ENCODE data around the gene LMAN1L. TPM values are rescaled to one million over a fixed set of nuclear protein-coding genes. Genes with fewer than 3 reads are reported as not detected.
"Not testable (repeated sequence)": the region's sequence is repeated elsewhere in the genome, so short reads cannot be mapped to it uniquely, and the experiment has no call there.

The LMAN1L gene
- total RNA-seq, 2 donors from 2014 or later = 72.9 to 110 TPM

DNA sequence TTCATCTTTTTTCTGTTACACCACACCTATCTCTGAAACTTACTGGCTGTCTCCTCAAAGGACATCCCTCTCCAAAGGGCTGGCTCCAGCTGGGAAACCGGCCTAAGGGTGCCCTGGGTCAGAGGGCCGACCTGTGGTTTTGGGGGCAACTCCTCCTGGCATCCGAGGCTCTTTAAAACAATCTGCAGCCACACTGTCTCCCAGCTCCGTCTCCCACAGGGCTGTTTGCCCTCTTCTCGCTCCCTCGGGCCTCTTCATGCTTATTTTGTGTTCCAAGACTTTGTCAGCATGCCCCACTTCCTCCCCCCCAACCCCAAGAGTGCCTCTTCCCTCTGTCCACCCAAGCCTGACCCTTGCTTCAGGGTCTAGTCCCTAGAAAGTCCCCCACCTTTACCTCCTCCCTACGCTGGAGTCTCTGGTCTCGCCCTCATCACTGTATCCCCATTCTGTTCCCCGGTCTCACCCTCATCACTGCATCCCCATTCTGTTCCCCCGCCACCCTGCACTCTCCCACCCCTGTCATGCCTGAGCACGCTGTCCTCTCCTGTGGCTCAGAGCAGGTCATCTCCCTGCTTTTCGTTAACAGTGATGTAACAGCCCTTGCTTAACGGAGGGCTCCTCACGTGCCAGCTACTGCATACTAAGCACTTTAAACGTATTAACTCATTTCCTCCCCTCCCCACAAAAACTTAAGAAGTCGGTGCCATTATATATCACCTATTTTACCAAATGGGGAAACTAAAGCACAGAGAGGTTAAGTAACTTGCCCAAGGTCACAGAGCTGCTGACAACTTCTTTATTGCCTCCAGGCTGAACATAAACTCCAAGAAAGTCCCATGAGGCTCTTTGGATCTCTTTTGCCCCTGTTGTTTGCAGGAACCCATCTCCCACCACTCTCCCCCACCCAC, 31.9 kb upstream of the LMAN1L start:
- ATAC-seq (no peak), DNase-seq (no peak)
- intact Hi-C loops (cut with DNase I) = loop anchor here (5.0 to 10.0 kb wide), 3 partner anchors 54 to 157 kb away; partner anchors contain the start of genes COX5A (in 1 of the 2) and FAM219B (in 1 of the 2)

DNA sequence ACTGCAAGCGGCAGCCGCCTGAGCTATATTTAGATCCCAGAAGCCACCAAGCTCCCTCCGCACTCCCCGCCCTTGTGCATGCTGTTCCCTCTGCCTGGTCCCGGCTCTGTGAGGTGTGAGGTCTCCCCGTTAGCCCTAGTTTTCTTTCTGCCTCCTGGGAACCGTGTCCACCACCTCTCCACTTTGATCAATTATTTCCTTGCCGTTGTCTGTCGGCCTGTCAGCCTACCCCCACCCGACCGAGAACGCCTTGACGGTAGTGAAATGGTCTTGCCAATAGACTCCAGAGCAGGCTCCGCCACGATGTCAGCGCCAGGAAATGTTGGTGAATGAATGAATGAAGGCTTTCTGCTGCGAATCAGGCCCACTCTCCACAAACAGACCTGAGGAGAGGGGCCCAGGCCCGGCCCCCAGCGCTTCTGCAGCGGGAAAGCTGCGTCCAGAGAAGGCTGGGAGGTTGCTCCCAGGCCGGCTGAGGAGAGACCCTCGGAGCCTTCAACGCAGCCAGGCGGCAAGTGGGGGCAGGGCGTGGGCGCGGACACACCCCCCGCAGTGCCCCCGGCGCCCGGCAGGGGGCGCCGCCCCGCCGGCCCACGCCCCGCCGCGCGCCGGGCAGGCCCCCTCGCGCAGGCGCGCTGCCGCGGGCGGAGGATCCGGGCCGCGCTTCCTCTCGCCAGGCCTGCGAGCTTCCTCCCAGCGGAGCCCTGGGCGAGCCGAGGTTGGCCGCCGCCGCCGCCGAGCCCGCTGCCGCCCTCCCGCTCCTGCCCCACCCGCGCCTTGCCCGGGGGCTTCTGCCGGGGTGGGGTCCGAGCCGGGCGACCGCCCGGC, 31.0 kb upstream of the LMAN1L start, which contains the start of gene CSK:
TSS of gene CSK (plus strand) at position 650 of the 828 bp plus-strand sequence. CDS start 16,218 bp downstream, outside the sequence.
- peak; percentile 83 for DNase-seq
- ATAC-seq = peak; percentile 45 to 63
- intact Hi-C loops (cut with DNase I) = loop anchor here (5.0 to 10.0 kb wide), 3 partner anchors 53 to 156 kb away; partner anchors contain the start of genes COX5A (in 1 of the 2) and FAM219B (in 1 of the 2)

- intact Hi-C loops (cut with DNase I) = loop anchor here (5.0 to 10.0 kb wide), 3 partner anchors 52 to 155 kb away; partner anchors contain the start of genes COX5A (in 1 of the 2) and FAM219B (in 1 of the 2)
- peak; percentile 61 for DNase-seq
- peak; percentile 2 to 11 for ATAC-seq
These were observed 30.2 kb upstream of the LMAN1L start for GRCh38 chr15:74782259-74783071.

GRCh38 chr15:74783072-74783807, 29.4 kb upstream of the LMAN1L start:
- intact Hi-C loops (cut with DNase I) = loop anchor here (5.0 to 10.0 kb wide), 3 partner anchors 52 to 154 kb away; partner anchors contain the start of genes COX5A (in 1 of the 2) and FAM219B (in 1 of the 2)
- ATAC-seq (peak in 1 of 2 donors; percentile 20), DNase-seq (peak; percentile 36)

DNA sequence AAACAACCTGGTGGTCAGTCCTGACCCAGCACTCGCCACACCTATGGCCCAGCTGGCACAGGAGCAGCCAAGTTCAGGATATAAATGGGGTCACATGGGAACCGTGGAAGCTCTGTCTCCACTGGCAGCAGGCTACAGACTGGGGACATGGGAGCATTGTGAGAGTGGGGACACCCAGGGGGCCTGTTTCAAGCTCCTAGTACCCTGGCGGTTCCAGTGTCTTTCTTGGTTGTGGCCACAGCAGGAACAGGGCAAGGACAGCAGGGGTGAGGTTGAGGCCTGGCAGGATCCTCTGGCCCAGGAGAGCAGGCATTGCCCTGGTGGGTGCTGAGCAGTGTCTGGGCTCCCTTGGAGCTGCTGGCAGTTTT, 28.8 kb upstream of the LMAN1L start:
- ATAC-seq (no peak), DNase-seq (no peak)
- intact Hi-C loops (cut with DNase I) = loop anchor here (5.0 to 10.0 kb wide), 3 partner anchors 51 to 154 kb away; partner anchors contain the start of genes COX5A (in 1 of the 2) and FAM219B (in 1 of the 2)

DNA sequence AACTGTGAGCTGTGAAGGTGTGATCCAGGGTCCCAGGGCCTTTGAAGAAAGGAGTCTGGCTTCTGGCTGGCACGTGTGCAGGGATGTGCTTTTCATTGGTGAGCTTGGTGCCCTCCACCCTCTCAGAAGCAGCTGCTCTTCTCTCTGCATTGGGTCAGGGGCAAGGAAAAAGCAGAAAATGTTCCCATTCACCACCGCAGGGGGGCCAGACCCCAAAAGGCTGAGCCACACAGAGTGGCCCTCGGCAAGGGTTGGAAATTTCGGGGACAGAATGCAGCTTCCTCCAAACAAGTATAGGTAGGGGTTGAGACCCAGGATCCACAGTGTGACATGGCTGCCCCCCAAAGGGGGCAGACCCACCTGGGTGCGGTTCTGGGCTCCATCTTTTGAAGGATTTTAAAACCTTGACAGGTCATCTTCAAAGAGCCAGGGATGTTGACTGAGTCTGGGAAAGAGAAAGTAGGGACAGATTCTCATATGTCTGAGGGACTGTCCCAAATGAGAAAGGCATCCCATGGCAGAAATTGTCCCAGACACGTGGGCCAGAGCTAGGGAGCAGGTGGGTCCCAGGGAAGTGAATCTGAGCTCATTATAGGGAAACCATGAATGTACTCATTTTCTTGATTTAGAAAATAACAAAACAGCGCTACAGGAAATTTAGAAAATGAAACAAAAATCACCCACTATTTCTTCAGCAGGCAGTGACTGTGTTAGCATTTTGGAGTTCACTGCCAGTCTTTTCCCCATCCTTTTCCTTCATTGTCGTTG, 28.0 kb upstream of the LMAN1L start:
- ATAC-seq (no peak), DNase-seq (no peak)
- intact Hi-C loops (cut with DNase I) = loop anchor here (5.0 to 10.0 kb wide), 3 partner anchors 50 to 153 kb away; partner anchors contain the start of genes COX5A (in 1 of the 2) and FAM219B (in 1 of the 2)

- peak in 1 of 2 donors; percentile 9 for ATAC-seq
- DNase-seq = peak; percentile 43
- intact Hi-C loops (cut with DNase I) = loop anchor here in 1 of 2 donors (10.0 kb wide), 2 partner anchors 49 to 119 kb away; partner anchors contain the start of gene FAM219B
These were observed 27.2 kb upstream of the LMAN1L start for GRCh38 chr15:74785194-74786032.

- intact Hi-C loops (cut with DNase I) = loop anchor here in 1 of 2 donors (10.0 kb wide), 2 partner anchors 49 to 119 kb away; partner anchors contain the start of gene FAM219B
- ATAC-seq, DNase-seq: not testable (repeated sequence)
These were observed 26.6 kb upstream of the LMAN1L start for GRCh38 chr15:74786081-74786480.

- DNase-seq (peak; percentile 64), ATAC-seq (peak in 1 of 2 donors; percentile 18)
- intact Hi-C loops (cut with DNase I) = loop anchor here in 1 of 2 donors (10.0 kb wide), 2 partner anchors 48 to 118 kb away; partner anchors contain the start of gene FAM219B
These were observed 26.0 kb upstream of the LMAN1L start for GRCh38 chr15:74786551-74787165.

GRCh38 chr15:74787251-74788041, 25.2 kb upstream of the LMAN1L start:
- ATAC-seq (peak; percentile 38 to 42), DNase-seq (peak; percentile 67)
- intact Hi-C loops (cut with DNase I) = loop anchor here in 1 of 2 donors (10.0 kb wide), 2 partner anchors 47 to 117 kb away; partner anchors contain the start of gene FAM219B

- ATAC-seq (no peak), DNase-seq (no peak)
- intact Hi-C loops (cut with DNase I) = loop anchor here in 1 of 2 donors (10.0 kb wide), 2 partner anchors 47 to 117 kb away; partner anchors contain the start of gene FAM219B
These were observed 24.5 kb upstream of the LMAN1L start for GRCh38 chr15:74788042-74788682.

- ATAC-seq = no peak
- intact Hi-C loops (cut with DNase I) = loop anchor here in 1 of 2 donors (10.0 kb wide), 2 partner anchors 46 to 116 kb away; partner anchors contain the start of gene FAM219B
- no peak for DNase-seq
These were observed 23.9 kb upstream of the LMAN1L start for GRCh38 chr15:74788683-74789151.

GRCh38 chr15:74789171-74789631, 23.4 kb upstream of the LMAN1L start:
- no peak for DNase-seq
- ATAC-seq = no peak
- intact Hi-C loops (cut with DNase I) = loop anchor here in 1 of 2 donors (10.0 kb wide), 2 partner anchors 46 to 116 kb away; partner anchors contain the start of gene FAM219B
